A673 (cell line): ENCODE measurements around the gene PRSS38. TPM values are rescaled to one million over a fixed set of nuclear protein-coding genes. Genes with fewer than 3 reads are reported as not detected.

ENCODE experiments used
- BruUV-seq: library from RNA; stranded (reverse); fragments of 400-500 nt; replicated peaks from 2 replicates; lab custom pipeline; 2021; lab: Mats Ljungman, UMichigan
- CTCF ChIA-PET: fragments of 300-600 bp; sonication (Branson Sonifier 250); formaldehyde crosslinking; loops from one replicate; lab custom pipeline; 2022; ENCODE audit warnings: antibody characterized with exemption; lab: Charles Lee
- POLR2A ChIA-PET: fragments of 300-600 bp; sonication (Branson Sonifier 250); formaldehyde crosslinking; loops from one replicate; lab custom pipeline; 2022; ENCODE audit warnings: antibody characterized with exemption; ENCODE audit not compliant: low non-redundant PET; lab: Charles Lee
- DNase-seq: peaks from one replicate; pipeline ENCODE4 v3.0.0-alpha.2; 2015; ENCODE audit warnings: low spot score
- H3K27ac ChIP-seq: fragments of 200-600 bp; sonication (generic); 2 replicates; pipeline ENCODE4 v1.5.1; 2016; ENCODE audit warnings: mixed run types, low read depth, mild to moderate bottlenecking, mixed read lengths, antibody characterized with exemption, low read length; ENCODE audit not compliant: poor library complexity, severe bottlenecking
- H3K27me3 ChIP-seq: fragments of 200-600 bp; sonication (generic); replicated peaks from 2 replicates; pipeline ENCODE4 v1.6.1; 2017; ENCODE audit warnings: mixed run types, low read depth, mild to moderate bottlenecking, mixed read lengths, antibody characterized with exemption, low read length; ENCODE audit not compliant: insufficient read depth, poor library complexity
- H3K36me3 ChIP-seq: fragments of 200-600 bp; sonication (generic); 2 replicates; pipeline ENCODE4 v1.6.1; 2016; ENCODE audit warnings: mixed run types, mild to moderate bottlenecking, mixed read lengths, antibody characterized with exemption, low read length; ENCODE audit not compliant: insufficient read depth, poor library complexity, severe bottlenecking
- H3K4me1 ChIP-seq: fragments of 200-600 bp; sonication (generic); 2 replicates; pipeline ENCODE4 v1.6.1; 2017; ENCODE audit warnings: mixed run types, mild to moderate bottlenecking, mixed read lengths, antibody characterized with exemption, low read length; ENCODE audit not compliant: insufficient read depth, poor library complexity, severe bottlenecking
- H3K4me3 ChIP-seq: fragments of 200-600 bp; sonication (generic); 2 replicates; pipeline ENCODE4 v1.5.1; 2016; ENCODE audit warnings: low read depth, mixed run types, mild to moderate bottlenecking, mixed read lengths, low read length; ENCODE audit not compliant: poor library complexity, severe bottlenecking
- H3K9me3 ChIP-seq: fragments of 200-600 bp; sonication (generic); 2 replicates; pipeline ENCODE4 v1.6.1; 2016; ENCODE audit warnings: mixed run types, low read depth, mild to moderate bottlenecking, mixed read lengths, antibody characterized with exemption, low read length; ENCODE audit not compliant: poor library complexity, severe bottlenecking
- CTCF ChIP-seq: fragments of 300-800, 200-600 bp; sonication (generic); conservative IDR thresholded peaks from 2 replicates; pipeline ENCODE4 v1.5.1; 2017; ENCODE audit warnings: low read depth, mild to moderate bottlenecking, antibody characterized with exemption, low read length, moderate library complexity, mixed read lengths
- EZH2 ChIP-seq: fragments of 200-600 bp; sonication (generic); IDR thresholded peaks from 2 replicates; pipeline ENCODE4 v1.6.1; 2017; ENCODE audit warnings: borderline replicate concordance, low read depth, mild to moderate bottlenecking, mixed read lengths, antibody characterized with exemption, low read length; ENCODE audit not compliant: poor library complexity, severe bottlenecking
- intact Hi-C: fragments of 100-400 bp; cut with micrococcal nuclease; formaldehyde crosslinking; loops from one replicate; pipeline ENCODE4 v1.10.0; 2022; ENCODE audit not compliant: unreplicated experiment
- total RNA-seq: library from RNA; stranded (reverse); gene quantifications from 2 replicates; pipeline ENCODE4 v1.2.3, GENCODE V29; 2021

The PRSS38 gene
- total RNA-seq, 1 experiment from 2014 or later, result not detected

GRCh38 chr1:227864882-227865281 is 49.4 kb downstream of the PRSS38 start:
- CTCF ChIA-PET, result no interaction called here
- TF ChIP-seq EZH2, result no peak
- TF ChIP-seq CTCF, result no peak
- Histone ChIP-seq H3K27me3 (peaks cover 18% of the 10 kb centered on the region), H3K9me3 (peaks cover 5% of the 10 kb centered on the region), H3K27ac (no peak overlapping the region), H3K36me3 (no peaks in the 10 kb centered on the region), H3K4me1 (no peaks in the 10 kb centered on the region), H3K4me3 (no peak overlapping the region)
- POLR2A ChIA-PET, result no interaction called here
- no TSS peak for BruUV-seq
- intact Hi-C loops, result no loop called here
- DNase-seq, result no peak

- no peak for DNase-seq
- BruUV-seq, result no TSS peak
Measured at GRCh38 chr1:227869279-227869842, 53.9 kb downstream of the PRSS38 start.

GRCh38 chr1:227869851-227870305 is 54.4 kb downstream of the PRSS38 start:
- intact Hi-C loops, result no loop called here
- H3K36me3 ChIP-seq, result no peaks in the 10 kb centered on the region
- no peak overlapping the region for H3K27ac ChIP-seq
- DNase-seq, result no peak
- ChIA-PET CTCF (no interaction called here), POLR2A (no interaction called here)
- no peaks in the 10 kb centered on the region for H3K9me3 ChIP-seq
- BruUV-seq, result no TSS peak
- H3K4me3 ChIP-seq, result no peak overlapping the region
- peaks cover 10% of the 10 kb centered on the region for H3K27me3 ChIP-seq
- no peaks in the 10 kb centered on the region for H3K4me1 ChIP-seq
- no peak for TF ChIP-seq EZH2
- TF ChIP-seq CTCF, result no peak

More at GRCh38 chr1:227869279-227869842, 53.9 kb downstream of the PRSS38 start:
- Histone ChIP-seq H3K4me3 (no peak overlapping the region), H3K36me3 (no peaks in the 10 kb centered on the region), H3K27me3 (peaks cover 10% of the 10 kb centered on the region), H3K9me3 (peaks cover 5% of the 10 kb centered on the region), H3K4me1 (no peaks in the 10 kb centered on the region), H3K27ac (no peak overlapping the region)
- intact Hi-C loops, result no loop called here
- no peak for TF ChIP-seq EZH2
- no peak for TF ChIP-seq CTCF
- POLR2A ChIA-PET, result no interaction called here
- CTCF ChIA-PET, result no interaction called here
